ENCODE measurements around the gene SPATA13.

Gene SPATA13

GRCh38 chr13:24153347-24153746 is 7.2 kb upstream of the SPATA13 start:
- TF ChIP-seq CTCF (IDR thresholded peaks at IDR 0.05; ENCODE audit: insufficient read depth, missing control alignments), result no peak
- no peak for DNase-seq (ENCODE audit: insufficient read length, low spot score)
- no peak for FAIRE-seq

- DNase-seq (ENCODE audit: insufficient read length, low spot score) (no peak), FAIRE-seq (no peak)
- TF ChIP-seq CTCF (IDR thresholded peaks at IDR 0.05; ENCODE audit: insufficient read depth, missing control alignments), result no peak
These were observed 6.4 kb upstream of the SPATA13 start for GRCh38 chr13:24153979-24154701.

GRCh38 chr13:24159357-24159756 is 1.2 kb upstream of the SPATA13 start:
- TF ChIP-seq CTCF (IDR thresholded peaks at IDR 0.05; ENCODE audit: insufficient read depth, missing control alignments), result no peak
- FAIRE-seq (no peak), DNase-seq (ENCODE audit: insufficient read length, low spot score) (no peak)

- no peak for DNase-seq (ENCODE audit: insufficient read length, low spot score)
- no peak for TF ChIP-seq CTCF (IDR thresholded peaks at IDR 0.05; ENCODE audit: insufficient read depth, missing control alignments)
- no peak for FAIRE-seq
These were observed 673 bp downstream of the SPATA13 start for GRCh38 chr13:24161010-24161775.

- DNase-seq (ENCODE audit: insufficient read length, low spot score), result no peak
- TF ChIP-seq CTCF (IDR thresholded peaks at IDR 0.05; ENCODE audit: insufficient read depth, missing control alignments), result no peak
- no peak for FAIRE-seq
These were observed 1.5 kb downstream of the SPATA13 start for GRCh38 chr13:24161980-24162525.

- no peak for TF ChIP-seq CTCF (IDR thresholded peaks at IDR 0.05; ENCODE audit: insufficient read depth, missing control alignments)
- DNase-seq (ENCODE audit: insufficient read length, low spot score) (no peak), FAIRE-seq (no peak)
These were observed 2.1 kb downstream of the SPATA13 start for GRCh38 chr13:24162604-24163003.

- no peak for TF ChIP-seq CTCF (IDR thresholded peaks at IDR 0.05; ENCODE audit: insufficient read depth, missing control alignments)
- FAIRE-seq, result no peak
These were observed 5.2 kb downstream of the SPATA13 start for GRCh38 chr13:24165746-24166145.

More at GRCh38 chr13:24165746-24166145, 5.2 kb downstream of the SPATA13 start:
- no peak for DNase-seq (ENCODE audit: insufficient read length, low spot score)
